GM12873 (cell line): Measurements from ENCODE around the gene HPS4.

Experiments used
- CTCF ChIP-seq: IDR thresholded peaks from 2 replicates; pipeline ENCODE4 v1.5.1; 2012; ENCODE audit warnings: low read depth, mild to moderate bottlenecking, moderate library complexity, low read length, control low read depth; ENCODE audit not compliant: insufficient read depth; ENCODE audit errors: missing control alignments

The HPS4 gene

GRCh38 chr22:26416256-26416655 lies 67.3 kb downstream of the HPS4 start:
- no peak for TF ChIP-seq CTCF

- no peak for TF ChIP-seq CTCF
Observed at GRCh38 chr22:26414347-26414746, 69.2 kb downstream of the HPS4 start.

GRCh38 chr22:26410386-26410785 lies 73.2 kb downstream of the HPS4 start:
- no peak for TF ChIP-seq CTCF

- no peak for TF ChIP-seq CTCF
Observed at GRCh38 chr22:26409719-26410335, 73.8 kb downstream of the HPS4 start.

- TF ChIP-seq CTCF = no peak
Observed at GRCh38 chr22:26406118-26406517, 77.5 kb downstream of the HPS4 start.

- TF ChIP-seq CTCF = no peak
Observed at GRCh38 chr22:26404851-26405421, 78.6 kb downstream of the HPS4 start.

GRCh38 chr22:26401726-26402125 lies 81.9 kb downstream of the HPS4 start:
- TF ChIP-seq CTCF = no peak
